Panc1 (cell line): ENCODE data around the gene TMEM244. TPM values are rescaled to one million over a fixed set of nuclear protein-coding genes. Genes with fewer than 3 reads are reported as not detected.

Experiments used
- ATAC-seq: fragments of 200-7000 bp; cut with Tn5 transposase; 2 replicates; pipeline ENCODE4 v1.9.1; 2020; ENCODE audit warnings: mild to moderate bottlenecking, moderate library complexity
- BruUV-seq: library from RNA; stranded (reverse); fragments of 400-500 nt; replicated peaks from 2 replicates; lab custom pipeline; 2021; lab: Mats Ljungman, UMichigan
- CTCF ChIA-PET: fragments of 300-600 bp; sonication (Branson Sonifier 250); formaldehyde crosslinking; loops from one replicate; lab custom pipeline; 2022; ENCODE audit warnings: antibody characterized with exemption; lab: Charles Lee
- POLR2A ChIA-PET: fragments of 300-600 bp; sonication (Branson Sonifier 250); formaldehyde crosslinking; loops from one replicate; lab custom pipeline; 2022; ENCODE audit warnings: antibody characterized with exemption; lab: Charles Lee
- DNase-seq: peaks from one replicate; pipeline ENCODE4 v3.0.0-alpha.2; 2010; ENCODE audit warnings: low read depth, low spot score
- H3K27ac ChIP-seq: 2 replicates; pipeline ENCODE4 v1.5.1; 2011; ENCODE audit warnings: mild to moderate bottlenecking, low read length, inconsistent platforms
- H3K27me3 ChIP-seq: fragments of 200-500 bp; sonication (Bioruptor generic); 2 replicates; pipeline ENCODE4 v1.6.0; 2014; ENCODE audit warnings: low read length, inconsistent platforms; ENCODE audit not compliant: control insufficient read depth, insufficient read depth
- H3K36me3 ChIP-seq: fragments of 200-500 bp; sonication (Bioruptor generic); 2 replicates; pipeline ENCODE4 v1.5.1; 2014; ENCODE audit warnings: inconsistent platforms, mild to moderate bottlenecking, low read length, moderate library complexity; ENCODE audit not compliant: control insufficient read depth, insufficient read depth
- H3K4me1 ChIP-seq: 2 replicates; pipeline ENCODE4 v1.5.1; 2011; ENCODE audit warnings: inconsistent platforms, mild to moderate bottlenecking, low read length, moderate library complexity; ENCODE audit not compliant: control insufficient read depth, insufficient read depth
- H3K4me3 ChIP-seq, 2 experiments: 2 replicates each; pipeline ENCODE4 v1.5.1; 2011 to 2012; ENCODE audit warnings: low read depth in 2 of 2, low read length in 2 of 2, mild to moderate bottlenecking in 2 of 2, inconsistent platforms in 1 of 2, moderate library complexity in 1 of 2
- H3K9me3 ChIP-seq: fragments of 200-500 bp; sonication (Bioruptor generic); 2 replicates; pipeline ENCODE4 v1.5.1; 2014; ENCODE audit warnings: low read depth, mild to moderate bottlenecking, inconsistent platforms, low read length, moderate library complexity; ENCODE audit not compliant: control insufficient read depth, insufficient read depth
- CTCF ChIP-seq: fragments of 450-650 bp; IDR thresholded peaks from 2 replicates; pipeline ENCODE4 v1.5.1; 2017; ENCODE audit warnings: mild to moderate bottlenecking
- POLR2AphosphoS5 ChIP-seq: IDR thresholded peaks from 2 replicates; pipeline ENCODE4 v1.6.1; 2012; ENCODE audit warnings: mild to moderate bottlenecking, low read depth, low read length, moderate library complexity
- REST ChIP-seq, 2 experiments: IDR thresholded peaks; 2 replicates each; pipeline ENCODE4 v1.6.1; 2011 to 2012; ENCODE audit warnings: low read depth in 2 of 2, control low read depth in 1 of 2, low read length in 1 of 2, mild to moderate bottlenecking in 1 of 2, moderate library complexity in 1 of 2; ENCODE audit not compliant: insufficient read depth in 1 of 2
- SIN3A ChIP-seq: IDR thresholded peaks from 2 replicates; pipeline ENCODE4 v1.6.1; 2012; ENCODE audit warnings: low read depth, mild to moderate bottlenecking, low read length, moderate library complexity, borderline replicate concordance; ENCODE audit not compliant: insufficient read depth
- TCF7L2 ChIP-seq: IDR thresholded peaks from 2 replicates; pipeline ENCODE4 v1.6.1; 2011; ENCODE audit warnings: mild to moderate bottlenecking, low read depth, low read length, inconsistent platforms
- in situ Hi-C: cut with HindIII; loops from 2 replicates; pipeline ENCODE4 v1.10.0; 2016; ENCODE audit warnings: low sequenced_read_pairs, low pct_unique_long_range_greater_than_20kb
- intact Hi-C: fragments of 100-400 bp; cut with micrococcal nuclease; formaldehyde crosslinking; loops from one replicate; pipeline ENCODE4 v1.10.0; 2022; ENCODE audit not compliant: unreplicated experiment
- total RNA-seq: library from RNA; stranded (reverse); gene quantifications from one replicate; pipeline ENCODE4 v1.2.1, GENCODE V29; 2021; ENCODE audit not compliant: unreplicated experiment

Gene TMEM244
- total RNA-seq, 1 experiment from 2014 or later, result not detected

- TF ChIP-seq POLR2AphosphoS5 (no peak), SIN3A (no peak), REST (IDR thresholded peaks at IDR 0.05; ENCODE audit: insufficient read depth in 1 of 2, low read depth in 2 of 2, low read length in 1 of 2) (no peak), CTCF (no peak), TCF7L2 (no peak)
- POLR2A ChIA-PET, result no interaction called here
- Histone ChIP-seq H3K36me3 (no peaks in the 10 kb centered on the region), H3K4me3 (no peak overlapping the region), H3K27ac (no peak overlapping the region), H3K9me3 (no peaks in the 10 kb centered on the region), H3K4me1 (no peaks in the 10 kb centered on the region), H3K27me3 (no peaks in the 10 kb centered on the region)
- intact Hi-C loops, result no loop called here
- BruUV-seq, result no TSS peak
- in situ Hi-C loops, result no loop called here
- ATAC-seq (peak; percentile 51; the same call in 1 of the 2 replicates), DNase-seq (no peak)
- CTCF ChIA-PET, result no interaction called here
These were observed 16.8 kb downstream of the TMEM244 start for GRCh38 chr6:129844118-129844891.

GRCh38 chr6:129843573-129843972 is 17.5 kb downstream of the TMEM244 start:
- ChIA-PET CTCF (no interaction called here), POLR2A (no interaction called here)
- TF ChIP-seq REST (IDR thresholded peaks at IDR 0.05; ENCODE audit: insufficient read depth in 1 of 2, low read depth in 2 of 2, low read length in 1 of 2) (no peak), POLR2AphosphoS5 (no peak), TCF7L2 (no peak), SIN3A (no peak), CTCF (no peak)
- H3K27ac ChIP-seq, result no peak overlapping the region
- no peaks in the 10 kb centered on the region for H3K4me1 ChIP-seq
- ATAC-seq, result no peak
- H3K27me3 ChIP-seq, result no peaks in the 10 kb centered on the region
- no peak for DNase-seq
- no peak overlapping the region for H3K4me3 ChIP-seq
- H3K36me3 ChIP-seq, result no peaks in the 10 kb centered on the region
- intact Hi-C loops (no loop called here), in situ Hi-C loops (no loop called here)
- no TSS peak for BruUV-seq
- H3K9me3 ChIP-seq, result no peaks in the 10 kb centered on the region
